ENCODE measurements around the gene NOL9. TPM values are rescaled to one million over a fixed set of nuclear protein-coding genes. Genes with fewer than 3 reads are reported as not detected.

NOL9 gene
- total and polyA plus RNA-seq, 2 of the 13 experiments (the other 11 are each of a cell fraction or from before 2014, with no cell fraction given), result 18.0 to 24.7 TPM

DNA sequence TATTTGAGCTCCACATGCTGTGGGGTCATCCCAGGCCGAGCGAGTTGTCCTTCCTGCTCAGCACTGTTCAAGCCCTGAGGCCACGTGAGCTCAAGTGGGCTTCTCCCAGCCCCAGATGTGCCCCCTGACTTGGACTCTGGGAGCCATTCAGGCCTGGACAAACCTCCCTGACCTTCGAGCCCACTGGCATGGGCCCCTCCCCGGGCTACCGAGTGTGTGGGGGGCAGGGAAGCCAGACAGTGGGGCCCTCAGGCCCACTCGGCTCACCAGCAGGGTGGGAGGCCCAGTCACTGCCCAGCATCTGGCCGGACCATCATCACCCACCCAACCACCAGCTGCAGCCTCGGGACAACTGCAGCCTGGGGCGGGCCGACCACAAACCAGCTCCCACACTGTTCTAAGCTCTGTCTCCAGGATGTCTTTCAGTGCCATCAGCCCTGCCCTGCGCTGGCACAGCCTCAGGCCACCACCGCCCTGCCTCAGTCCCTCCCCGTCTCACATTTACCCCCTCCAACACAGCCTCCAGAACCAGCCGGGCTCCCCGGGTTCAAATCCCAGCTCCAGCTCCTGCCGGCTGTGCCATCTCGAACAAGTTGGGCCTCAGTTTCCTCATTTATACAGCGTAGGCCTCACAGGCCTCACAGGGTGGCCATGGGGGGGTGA lies 41.9 kb downstream of the NOL9 start (continued):
- no peak for TF ChIP-seq MTF1 (CRISPR knock-in tag; IDR thresholded peaks at IDR 0.05)
- TF ChIP-seq, protein P1, sequence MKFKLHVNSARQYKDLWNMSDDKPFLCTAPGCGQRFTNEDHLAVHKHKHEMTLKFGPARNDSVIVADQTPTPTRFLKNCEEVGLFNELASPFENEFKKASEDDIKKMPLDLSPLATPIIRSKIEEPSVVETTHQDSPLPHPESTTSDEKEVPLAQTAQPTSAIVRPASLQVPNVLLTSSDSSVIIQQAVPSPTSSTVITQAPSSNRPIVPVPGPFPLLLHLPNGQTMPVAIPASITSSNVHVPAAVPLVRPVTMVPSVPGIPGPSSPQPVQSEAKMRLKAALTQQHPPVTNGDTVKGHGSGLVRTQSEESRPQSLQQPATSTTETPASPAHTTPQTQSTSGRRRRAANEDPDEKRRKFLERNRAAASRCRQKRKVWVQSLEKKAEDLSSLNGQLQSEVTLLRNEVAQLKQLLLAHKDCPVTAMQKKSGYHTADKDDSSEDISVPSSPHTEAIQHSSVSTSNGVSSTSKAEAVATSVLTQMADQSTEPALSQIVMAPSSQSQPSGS (CRISPR knock-in tag; IDR thresholded peaks at IDR 0.05), result no peak
- no peak for TF ChIP-seq NFE2 (CRISPR knock-in tag; IDR thresholded peaks at IDR 0.05)
- peak; percentile 30; the same call in 1 of the 2 replicates for TF ChIP-seq MED1 (CRISPR knock-in tag; IDR thresholded peaks at IDR 0.05)
- TF ChIP-seq SRSF1 (optimal IDR thresholded peaks at IDR 0.05; ENCODE audit: low read depth, low read length), result peak; percentile 17
- TF ChIP-seq ZNF790 (CRISPR knock-in tag; IDR thresholded peaks at IDR 0.05; ENCODE audit: borderline replicate concordance), result no peak
- no peak for TF ChIP-seq SUZ12 (IDR thresholded peaks at IDR 0.05; ENCODE audit: low read depth, low read length)
- TF ChIP-seq RXRA (CRISPR knock-in tag; IDR thresholded peaks at IDR 0.05), result 0 out of 2 replicates have a peak, but pooled peaks have one; percentile 60
- 0 out of 2 replicates have a peak, but pooled peaks have one; percentile 20 for TF ChIP-seq ZSCAN21 (CRISPR knock-in tag; IDR thresholded peaks at IDR 0.05; ENCODE audit: borderline replicate concordance)
- TF ChIP-seq MED13 (CRISPR knock-in tag; IDR thresholded peaks at IDR 0.05), result no peak
- TF ChIP-seq KDM1A (CRISPR knock-in tag; IDR thresholded peaks at IDR 0.05), result no peak
- TF ChIP-seq SMC3 (IDR thresholded peaks at IDR 0.05; ENCODE audit: low read length), result no peak
- no peak for TF ChIP-seq ZFYVE20 (CRISPR knock-in tag; IDR thresholded peaks at IDR 0.05; ENCODE audit: borderline replicate concordance, low read depth)
- no peak for TF ChIP-seq ZNF101 (CRISPR knock-in tag; IDR thresholded peaks at IDR 0.05; ENCODE audit: borderline replicate concordance, low read depth)
- TF ChIP-seq, protein P2, sequence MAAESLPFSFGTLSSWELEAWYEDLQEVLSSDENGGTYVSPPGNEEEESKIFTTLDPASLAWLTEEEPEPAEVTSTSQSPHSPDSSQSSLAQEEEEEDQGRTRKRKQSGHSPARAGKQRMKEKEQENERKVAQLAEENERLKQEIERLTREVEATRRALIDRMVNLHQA (CRISPR knock-in tag; IDR thresholded peaks at IDR 0.05), result no peak
- no peak for TF ChIP-seq PRPF4 (IDR thresholded peaks at IDR 0.05; ENCODE audit: low read depth, low read length, poor library complexity, severe bottlenecking)
- TF ChIP-seq, protein P3, sequence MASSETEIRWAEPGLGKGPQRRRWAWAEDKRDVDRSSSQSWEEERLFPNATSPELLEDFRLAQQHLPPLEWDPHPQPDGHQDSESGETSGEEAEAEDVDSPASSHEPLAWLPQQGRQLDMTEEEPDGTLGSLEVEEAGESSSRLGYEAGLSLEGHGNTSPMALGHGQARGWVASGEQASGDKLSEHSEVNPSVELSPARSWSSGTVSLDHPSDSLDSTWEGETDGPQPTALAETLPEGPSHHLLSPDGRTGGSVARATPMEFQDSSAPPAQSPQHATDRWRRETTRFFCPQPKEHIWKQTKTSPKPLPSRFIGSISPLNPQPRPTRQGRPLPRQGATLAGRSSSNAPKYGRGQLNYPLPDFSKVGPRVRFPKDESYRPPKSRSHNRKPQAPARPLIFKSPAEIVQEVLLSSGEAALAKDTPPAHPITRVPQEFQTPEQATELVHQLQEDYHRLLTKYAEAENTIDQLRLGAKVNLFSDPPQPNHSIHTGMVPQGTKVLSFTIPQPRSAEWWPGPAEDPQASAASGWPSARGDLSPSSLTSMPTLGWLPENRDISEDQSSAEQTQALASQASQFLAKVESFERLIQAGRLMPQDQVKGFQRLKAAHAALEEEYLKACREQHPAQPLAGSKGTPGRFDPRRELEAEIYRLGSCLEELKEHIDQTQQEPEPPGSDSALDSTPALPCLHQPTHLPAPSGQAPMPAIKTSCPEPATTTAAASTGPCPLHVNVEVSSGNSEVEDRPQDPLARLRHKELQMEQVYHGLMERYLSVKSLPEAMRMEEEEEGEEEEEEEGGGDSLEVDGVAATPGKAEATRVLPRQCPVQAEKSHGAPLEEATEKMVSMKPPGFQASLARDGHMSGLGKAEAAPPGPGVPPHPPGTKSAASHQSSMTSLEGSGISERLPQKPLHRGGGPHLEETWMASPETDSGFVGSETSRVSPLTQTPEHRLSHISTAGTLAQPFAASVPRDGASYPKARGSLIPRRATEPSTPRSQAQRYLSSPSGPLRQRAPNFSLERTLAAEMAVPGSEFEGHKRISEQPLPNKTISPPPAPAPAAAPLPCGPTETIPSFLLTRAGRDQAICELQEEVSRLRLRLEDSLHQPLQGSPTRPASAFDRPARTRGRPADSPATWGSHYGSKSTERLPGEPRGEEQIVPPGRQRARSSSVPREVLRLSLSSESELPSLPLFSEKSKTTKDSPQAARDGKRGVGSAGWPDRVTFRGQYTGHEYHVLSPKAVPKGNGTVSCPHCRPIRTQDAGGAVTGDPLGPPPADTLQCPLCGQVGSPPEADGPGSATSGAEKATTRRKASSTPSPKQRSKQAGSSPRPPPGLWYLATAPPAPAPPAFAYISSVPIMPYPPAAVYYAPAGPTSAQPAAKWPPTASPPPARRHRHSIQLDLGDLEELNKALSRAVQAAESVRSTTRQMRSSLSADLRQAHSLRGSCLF (CRISPR knock-in tag; IDR thresholded peaks at IDR 0.05; ENCODE audit: borderline replicate concordance), result no peak
- TF ChIP-seq, protein P4, sequence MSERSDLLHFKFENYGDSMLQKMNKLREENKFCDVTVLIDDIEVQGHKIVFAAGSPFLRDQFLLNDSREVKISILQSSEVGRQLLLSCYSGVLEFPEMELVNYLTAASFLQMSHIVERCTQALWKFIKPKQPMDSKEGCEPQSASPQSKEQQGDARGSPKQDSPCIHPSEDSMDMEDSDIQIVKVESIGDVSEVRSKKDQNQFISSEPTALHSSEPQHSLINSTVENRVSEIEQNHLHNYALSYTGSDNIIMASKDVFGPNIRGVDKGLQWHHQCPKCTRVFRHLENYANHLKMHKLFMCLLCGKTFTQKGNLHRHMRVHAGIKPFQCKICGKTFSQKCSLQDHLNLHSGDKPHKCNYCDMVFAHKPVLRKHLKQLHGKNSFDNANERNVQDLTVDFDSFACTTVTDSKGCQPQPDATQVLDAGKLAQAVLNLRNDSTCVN (CRISPR knock-in tag; IDR thresholded peaks at IDR 0.05; ENCODE audit: borderline replicate concordance), result no peak
- TF ChIP-seq, protein P5, sequence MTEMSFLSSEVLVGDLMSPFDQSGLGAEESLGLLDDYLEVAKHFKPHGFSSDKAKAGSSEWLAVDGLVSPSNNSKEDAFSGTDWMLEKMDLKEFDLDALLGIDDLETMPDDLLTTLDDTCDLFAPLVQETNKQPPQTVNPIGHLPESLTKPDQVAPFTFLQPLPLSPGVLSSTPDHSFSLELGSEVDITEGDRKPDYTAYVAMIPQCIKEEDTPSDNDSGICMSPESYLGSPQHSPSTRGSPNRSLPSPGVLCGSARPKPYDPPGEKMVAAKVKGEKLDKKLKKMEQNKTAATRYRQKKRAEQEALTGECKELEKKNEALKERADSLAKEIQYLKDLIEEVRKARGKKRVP (CRISPR knock-in tag; IDR thresholded peaks at IDR 0.05), result no peak
- no peak for TF ChIP-seq HMG20B (CRISPR knock-in tag; conservative IDR thresholded peaks at IDR 0.05)
